Osteocyte (in vitro differentiated cells): ENCODE measurements around the gene FOXE3. TPM values are rescaled to one million over a fixed set of nuclear protein-coding genes. Genes with fewer than 3 reads are reported as not detected.

Experiments used
- DNase-seq: peaks from one replicate; pipeline ENCODE4 v3.0.0; 2021; ENCODE audit warnings: mixed read lengths; ENCODE audit not compliant: unreplicated experiment; ENCODE audit errors: extremely low spot score
- H3K27ac Mint-ChIP-seq: one replicate; pipeline ENCODE4 v1.8.0; 2021; ENCODE audit warnings: mild to moderate bottlenecking, mixed read lengths; ENCODE audit not compliant: unreplicated experiment
- H3K27me3 Mint-ChIP-seq: one replicate; pipeline ENCODE4 v1.8.0; 2021; ENCODE audit warnings: mixed read lengths; ENCODE audit not compliant: unreplicated experiment
- H3K36me3 Mint-ChIP-seq: one replicate; pipeline ENCODE4 v1.8.0; 2021; ENCODE audit warnings: mixed read lengths; ENCODE audit not compliant: unreplicated experiment
- H3K4me1 Mint-ChIP-seq: one replicate; pipeline ENCODE4 v1.8.0; 2021; ENCODE audit warnings: mixed read lengths; ENCODE audit not compliant: unreplicated experiment
- H3K4me3 Mint-ChIP-seq: one replicate; pipeline ENCODE4 v1.8.0; 2021; ENCODE audit warnings: mild to moderate bottlenecking, moderate library complexity, mixed read lengths; ENCODE audit not compliant: unreplicated experiment
- H3K9me3 Mint-ChIP-seq: one replicate; pipeline ENCODE4 v1.8.0; 2021; ENCODE audit warnings: mixed read lengths; ENCODE audit not compliant: unreplicated experiment
- total RNA-seq: library from RNA; stranded (reverse); gene quantifications from 2 replicates; pipeline ENCODE4 v1.2.1, GENCODE V29; 2021
- TF ChIP-seq, protein P1 (sequence below): fragments of 200-600 bp; sonication (generic); IDR thresholded peaks from 2 replicates; pipeline ENCODE4 v1.5.0; 2021; ENCODE audit warnings: antibody characterized with exemption, mild to moderate bottlenecking, moderate library complexity

Gene FOXE3
- total RNA-seq, 1 donor from 2014 or later, result not detected

DNA sequence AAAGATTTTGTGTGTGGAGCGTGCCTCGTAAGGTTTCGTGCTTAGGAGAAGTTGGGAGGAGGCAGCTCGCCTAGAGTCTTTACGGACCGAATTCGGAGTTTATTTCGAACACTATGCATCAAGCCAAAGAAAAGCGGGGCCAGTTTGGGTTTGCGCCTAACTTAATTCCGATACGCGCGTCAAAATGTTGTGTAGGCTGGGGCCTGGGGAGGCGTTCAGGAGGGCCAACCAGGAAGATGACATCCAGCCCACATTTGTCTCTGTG lies 28.1 kb downstream of the FOXE3 start:
- TF ChIP-seq, protein P1, sequence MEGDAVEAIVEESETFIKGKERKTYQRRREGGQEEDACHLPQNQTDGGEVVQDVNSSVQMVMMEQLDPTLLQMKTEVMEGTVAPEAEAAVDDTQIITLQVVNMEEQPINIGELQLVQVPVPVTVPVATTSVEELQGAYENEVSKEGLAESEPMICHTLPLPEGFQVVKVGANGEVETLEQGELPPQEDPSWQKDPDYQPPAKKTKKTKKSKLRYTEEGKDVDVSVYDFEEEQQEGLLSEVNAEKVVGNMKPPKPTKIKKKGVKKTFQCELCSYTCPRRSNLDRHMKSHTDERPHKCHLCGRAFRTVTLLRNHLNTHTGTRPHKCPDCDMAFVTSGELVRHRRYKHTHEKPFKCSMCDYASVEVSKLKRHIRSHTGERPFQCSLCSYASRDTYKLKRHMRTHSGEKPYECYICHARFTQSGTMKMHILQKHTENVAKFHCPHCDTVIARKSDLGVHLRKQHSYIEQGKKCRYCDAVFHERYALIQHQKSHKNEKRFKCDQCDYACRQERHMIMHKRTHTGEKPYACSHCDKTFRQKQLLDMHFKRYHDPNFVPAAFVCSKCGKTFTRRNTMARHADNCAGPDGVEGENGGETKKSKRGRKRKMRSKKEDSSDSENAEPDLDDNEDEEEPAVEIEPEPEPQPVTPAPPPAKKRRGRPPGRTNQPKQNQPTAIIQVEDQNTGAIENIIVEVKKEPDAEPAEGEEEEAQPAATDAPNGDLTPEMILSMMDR, result no peak
- no peak for DNase-seq
- Mint-ChIP-seq H3K36me3 (no peaks in the 10 kb centered on the region), H3K27ac (peak overlapping the region; percentile 4), H3K4me1 (peaks cover 17% of the 10 kb centered on the region), H3K9me3 (no peaks in the 10 kb centered on the region), H3K27me3 (peaks cover 31% of the 10 kb centered on the region), H3K4me3 (peak overlapping the region; percentile 73)

DNA sequence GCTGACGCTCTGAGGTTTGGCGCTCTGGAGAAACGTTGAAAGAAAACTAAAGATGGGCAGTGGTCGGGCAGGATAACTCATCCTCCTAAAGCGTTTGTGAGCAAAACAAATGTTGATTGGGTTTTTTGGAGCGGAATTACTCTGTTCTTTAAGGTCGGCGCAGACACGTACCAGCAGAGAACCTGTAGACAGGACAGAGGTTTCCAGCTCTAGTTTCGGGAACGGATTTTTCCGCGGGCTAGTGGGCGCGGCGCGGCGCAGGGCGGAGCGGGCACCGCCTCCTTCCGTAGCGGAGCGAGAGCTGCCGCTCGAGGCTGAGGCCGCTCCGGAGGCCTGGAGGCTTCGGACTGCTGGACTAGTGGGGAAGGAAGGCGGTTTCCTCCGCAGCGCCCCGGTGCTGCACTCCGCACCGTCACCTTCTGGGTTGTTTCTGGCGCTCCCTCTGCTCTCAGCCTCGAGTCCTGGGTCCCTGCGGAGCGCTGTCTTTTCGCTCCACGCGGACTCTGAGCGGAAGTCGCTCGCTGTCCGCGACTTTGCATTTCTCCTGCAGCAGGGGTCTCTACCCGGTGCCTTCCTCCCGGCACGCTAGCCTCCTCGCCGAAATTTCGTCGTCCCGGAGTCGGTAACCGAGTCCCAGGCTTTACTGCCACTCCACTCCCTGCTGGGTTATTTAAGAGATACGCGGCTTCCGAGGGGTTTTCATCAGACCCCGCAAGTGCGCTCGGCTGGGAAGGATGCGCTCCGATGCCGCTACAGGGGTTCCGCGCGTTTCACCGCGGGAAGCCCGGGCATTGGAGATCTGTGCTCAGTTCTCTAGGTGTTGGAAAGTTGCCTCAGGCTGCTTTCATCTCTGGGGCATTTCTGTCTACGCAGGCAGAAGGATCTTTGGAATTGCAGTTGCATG lies 28.7 kb downstream of the FOXE3 start:
- Mint-ChIP-seq H3K27ac (peak overlapping the region; percentile 4), H3K27me3 (peaks cover 35% of the 10 kb centered on the region), H3K4me3 (peak overlapping the region; percentile 73), H3K4me1 (peaks cover 17% of the 10 kb centered on the region), H3K9me3 (no peaks in the 10 kb centered on the region), H3K36me3 (no peaks in the 10 kb centered on the region)
- no peak for DNase-seq
- TF ChIP-seq, protein P1, result no peak

DNA sequence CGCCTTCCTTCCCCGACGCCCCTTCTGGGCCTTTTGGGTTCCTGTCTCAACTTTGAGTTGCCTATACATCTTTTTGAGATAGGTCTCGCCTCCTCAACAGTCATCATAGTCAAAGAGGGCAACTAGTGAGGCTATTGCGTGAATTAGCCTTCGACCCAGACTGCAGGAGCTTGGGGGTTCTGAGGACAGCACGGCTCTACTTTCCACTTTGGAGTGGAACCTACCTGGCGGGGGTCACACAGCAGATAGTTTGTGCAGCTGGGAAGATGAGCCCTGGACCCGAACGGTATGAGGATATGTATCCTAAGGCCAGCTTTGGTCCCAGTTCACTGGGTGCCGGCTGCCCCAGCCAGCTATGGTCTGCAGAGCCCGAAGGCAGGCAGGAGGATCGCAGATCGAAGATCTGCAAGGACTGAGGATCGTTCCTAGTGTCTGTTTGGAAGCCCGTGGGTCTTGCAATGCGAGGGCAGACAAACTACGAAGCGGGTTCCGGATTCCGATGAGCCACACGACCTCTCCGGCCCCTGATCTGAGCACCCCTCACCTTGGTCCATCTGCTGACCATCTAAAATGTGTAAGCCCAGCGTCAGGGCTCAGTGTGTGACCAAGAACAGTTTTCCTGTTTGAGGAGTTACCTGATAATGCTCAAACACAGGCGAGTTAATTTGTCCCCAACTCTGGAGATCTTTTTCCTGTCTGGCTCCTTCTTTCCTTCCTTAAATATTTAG lies 29.9 kb downstream of the FOXE3 start:
- no peak for DNase-seq
- Mint-ChIP-seq H3K4me1 (peaks cover 17% of the 10 kb centered on the region), H3K4me3 (no peak overlapping the region), H3K27ac (no peak overlapping the region), H3K27me3 (peaks cover 35% of the 10 kb centered on the region), H3K9me3 (no peaks in the 10 kb centered on the region), H3K36me3 (no peaks in the 10 kb centered on the region)
- TF ChIP-seq, protein P1, result no peak

DNA sequence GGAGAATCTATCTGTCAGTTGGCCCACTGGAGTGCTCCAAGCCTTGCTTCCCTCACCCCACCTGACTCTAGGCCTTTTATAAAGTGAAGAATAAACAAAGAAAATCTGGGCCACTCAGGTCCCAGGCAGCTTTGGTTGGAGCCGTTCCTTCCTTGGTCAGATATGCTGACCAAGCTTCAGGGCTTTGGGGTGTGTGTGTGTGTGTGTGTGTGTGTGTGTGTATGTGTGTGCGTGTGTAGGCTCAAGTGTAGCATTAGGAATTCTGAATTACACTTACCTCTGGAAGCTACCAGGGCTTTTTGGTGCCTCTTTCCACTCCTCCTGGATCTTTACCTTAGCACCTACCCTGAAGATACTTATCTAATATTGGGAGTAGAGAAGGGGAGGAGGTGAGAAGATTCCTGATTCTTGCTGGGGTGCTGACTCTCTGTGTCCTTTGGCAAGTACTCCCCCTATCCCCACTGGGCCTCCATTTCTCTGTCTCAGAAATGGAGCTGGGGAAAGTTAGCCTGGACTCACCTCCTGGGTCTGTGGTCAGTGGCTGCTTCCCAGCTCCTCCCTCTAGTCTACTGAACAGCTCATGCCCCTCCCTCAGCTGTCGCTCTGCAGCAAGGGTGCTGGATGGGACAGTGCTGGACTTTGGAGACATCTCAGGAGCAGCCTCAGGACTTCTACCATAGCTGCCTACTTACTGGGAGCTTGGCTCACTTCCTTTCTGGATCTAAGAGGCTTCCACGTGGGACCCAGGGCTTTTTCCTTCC lies 32.6 kb downstream of the FOXE3 start:
- Mint-ChIP-seq H3K4me3 (no peak overlapping the region), H3K36me3 (no peaks in the 10 kb centered on the region), H3K9me3 (no peaks in the 10 kb centered on the region), H3K27ac (no peak overlapping the region), H3K27me3 (peaks cover 46% of the 10 kb centered on the region), H3K4me1 (peaks cover 17% of the 10 kb centered on the region)
- TF ChIP-seq, protein P1, result no peak
- DNase-seq, result no peak
